Activated effector memory CD4-positive, alpha-beta T cell treated with Interleukin-2 at 50 U/mL for 16 hours (primary cell): ENCODE results near the gene SLC25A40.
"Not testable (repeated sequence)": the region's sequence is repeated elsewhere in the genome, so short reads cannot be mapped to it uniquely, and the experiment has no call there.

ENCODE experiments used
- DNase-seq: peaks from one replicate; pipeline ENCODE4 v3.0.0-alpha.2; 2020

Gene SLC25A40

GRCh38 chr7:87876040-87876868 lies at the start of gene SLC25A40, which contains the start of gene DBF4:
TSS of gene SLC25A40 (minus strand) at chr7:87876360. CDS start at chr7:87858727, 17,633 bp downstream.
TSS of gene DBF4 (plus strand) at chr7:87876493. CDS start at chr7:87876733, 240 bp downstream.
- DNase-seq, result peak; percentile 95

GRCh38 chr7:87922759-87923395 lies 46.7 kb upstream of the SLC25A40 start:
- not testable (repeated sequence) for DNase-seq

GRCh38 chr7:87920578-87920977 lies 44.4 kb upstream of the SLC25A40 start:
- no peak for DNase-seq

- DNase-seq, result no peak
These were observed 43.7 kb upstream of the SLC25A40 start for GRCh38 chr7:87919875-87920274.

- DNase-seq, result no peak
These were observed 42.6 kb upstream of the SLC25A40 start for GRCh38 chr7:87918740-87919139.

GRCh38 chr7:87912121-87912520 lies 36.0 kb upstream of the SLC25A40 start:
- no peak for DNase-seq

- not testable (repeated sequence) for DNase-seq
These were observed 32.7 kb upstream of the SLC25A40 start for GRCh38 chr7:87908814-87909213.

GRCh38 chr7:87907136-87907906 lies 31.2 kb upstream of the SLC25A40 start:
- not testable (repeated sequence) for DNase-seq

- DNase-seq, result no peak
These were observed 23.1 kb upstream of the SLC25A40 start for GRCh38 chr7:87899255-87899654.

GRCh38 chr7:87895363-87895762 lies 19.2 kb upstream of the SLC25A40 start:
- no peak for DNase-seq

- no peak for DNase-seq
These were observed 10.7 kb upstream of the SLC25A40 start for GRCh38 chr7:87886875-87887274.

- no peak for DNase-seq
These were observed 8.9 kb upstream of the SLC25A40 start for GRCh38 chr7:87885018-87885417.

GRCh38 chr7:87882151-87882937 lies 6.2 kb upstream of the SLC25A40 start:
- no peak for DNase-seq

GRCh38 chr7:87878208-87878735 lies 2.1 kb upstream of the SLC25A40 start:
- no peak for DNase-seq

- DNase-seq, result no peak
These were observed 1.3 kb upstream of the SLC25A40 start for GRCh38 chr7:87877366-87878040.

GRCh38 chr7:87876869-87877234 lies 692 bp upstream of the SLC25A40 start:
- DNase-seq, result peak; percentile 37

GRCh38 chr7:87875151-87876039 lies 765 bp downstream of the SLC25A40 start:
- no peak for DNase-seq

- no peak for DNase-seq
These were observed 2.1 kb downstream of the SLC25A40 start for GRCh38 chr7:87874066-87874465.

GRCh38 chr7:87873328-87873727 lies 2.8 kb downstream of the SLC25A40 start:
- not testable (repeated sequence) for DNase-seq

- no peak for DNase-seq
These were observed 3.8 kb downstream of the SLC25A40 start for GRCh38 chr7:87872346-87872745.

- no peak for DNase-seq
These were observed 5.7 kb downstream of the SLC25A40 start for GRCh38 chr7:87870471-87870870.
